Activated CD4-positive, alpha-beta memory T cell treated with anti-CD3 and anti-CD28 coated beads for 36 hours (primary cell): ENCODE data around the gene B3GNT5. TPM values are rescaled to one million over a fixed set of nuclear protein-coding genes. Genes with fewer than 3 reads are reported as not detected.
"Not testable (repeated sequence)": the region's sequence is repeated elsewhere in the genome, so short reads cannot be mapped to it uniquely, and the experiment has no call there.

Experiments used
- CTCF ChIA-PET: fragments of 350-600 bp; sonication (Branson Sonifier 250); formaldehyde crosslinking; loops from one replicate; lab custom pipeline; 2021; ENCODE audit warnings: antibody characterized with exemption, inconsistent platforms; lab: Charles Lee
- POLR2A ChIA-PET: fragments of 350-600 bp; sonication (Branson Sonifier 250); formaldehyde crosslinking; loops from one replicate; lab custom pipeline; 2021; ENCODE audit warnings: antibody characterized with exemption; lab: Charles Lee
- DNase-seq: peaks from one replicate; pipeline ENCODE4 v3.0.0-alpha.2; 2020
- H3K27ac Mint-ChIP-seq: one replicate; pipeline ENCODE4 v1.8.0; 2021; ENCODE audit warnings: mixed read lengths
- H3K27me3 Mint-ChIP-seq: one replicate; pipeline ENCODE4 v1.8.0; 2021; ENCODE audit warnings: mixed read lengths
- H3K36me3 Mint-ChIP-seq: one replicate; pipeline ENCODE4 v1.8.0; 2021; ENCODE audit warnings: mixed read lengths
- H3K4me1 Mint-ChIP-seq: one replicate; pipeline ENCODE4 v1.8.0; 2021; ENCODE audit warnings: low read depth, mixed read lengths
- H3K4me3 Mint-ChIP-seq: one replicate; pipeline ENCODE4 v1.8.0; 2021; ENCODE audit warnings: mild to moderate bottlenecking, mixed read lengths
- H3K9me3 Mint-ChIP-seq: one replicate; pipeline ENCODE4 v1.8.0; 2021; ENCODE audit warnings: mixed read lengths
- intact Hi-C: fragments of 100-400 bp; cut with micrococcal nuclease; formaldehyde crosslinking; loops from one replicate; pipeline ENCODE4 v1.15.1; 2023
- total RNA-seq, 2 experiments: library from RNA; stranded (reverse); gene quantifications; one replicate each; pipeline ENCODE4 v1.2.3, GENCODE V29; 2021

B3GNT5 gene
- total RNA-seq, 2 experiments from 2014 or later: 12.7 to 12.9 TPM

DNA sequence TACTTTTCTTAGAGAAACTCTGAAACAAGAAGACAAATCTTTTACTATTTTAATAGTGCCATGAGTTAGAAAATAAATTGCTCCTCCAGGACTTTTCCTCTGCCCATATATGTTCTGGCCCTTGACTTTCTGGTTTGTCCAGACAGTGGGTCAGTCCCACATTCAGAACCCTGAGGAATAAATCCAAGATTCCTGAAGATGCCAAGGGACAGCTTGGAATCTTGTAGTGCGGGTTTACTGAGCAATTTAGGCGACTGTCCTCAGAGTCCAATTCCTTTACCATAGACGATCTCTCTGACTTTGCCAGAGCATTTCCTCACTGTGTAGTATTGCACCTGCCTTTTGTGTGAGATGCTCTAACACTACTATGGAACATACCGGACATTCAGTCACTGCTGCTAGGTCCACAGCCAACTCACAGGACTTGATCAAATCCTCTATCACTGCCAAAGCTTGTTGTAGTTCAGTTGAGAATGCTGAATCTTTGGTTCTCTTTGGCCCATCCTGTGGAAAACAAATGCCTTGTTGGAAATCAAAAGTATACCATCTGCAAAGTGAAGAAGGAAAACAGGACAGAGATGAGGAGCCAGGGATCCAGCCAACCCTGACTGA lies 37.4 kb upstream of the B3GNT5 start:
- no peaks in the 10 kb centered on the region for H3K27me3 Mint-ChIP-seq
- no peak overlapping the region for H3K4me3 Mint-ChIP-seq
- H3K36me3 Mint-ChIP-seq: peaks cover 10% of the 10 kb centered on the region
- H3K4me1 Mint-ChIP-seq: peaks cover 17% of the 10 kb centered on the region
- peaks cover 8% of the 10 kb centered on the region for H3K9me3 Mint-ChIP-seq
- DNase-seq: no peak
- no peak overlapping the region for H3K27ac Mint-ChIP-seq
- ChIA-PET POLR2A (no interaction called here), CTCF (interaction anchor here (0.8 kb wide), 1 partner anchor 38 kb away, joined by 3 read pairs; the partner anchor contains the start of gene B3GNT5)
- intact Hi-C loops: no loop called here

DNA sequence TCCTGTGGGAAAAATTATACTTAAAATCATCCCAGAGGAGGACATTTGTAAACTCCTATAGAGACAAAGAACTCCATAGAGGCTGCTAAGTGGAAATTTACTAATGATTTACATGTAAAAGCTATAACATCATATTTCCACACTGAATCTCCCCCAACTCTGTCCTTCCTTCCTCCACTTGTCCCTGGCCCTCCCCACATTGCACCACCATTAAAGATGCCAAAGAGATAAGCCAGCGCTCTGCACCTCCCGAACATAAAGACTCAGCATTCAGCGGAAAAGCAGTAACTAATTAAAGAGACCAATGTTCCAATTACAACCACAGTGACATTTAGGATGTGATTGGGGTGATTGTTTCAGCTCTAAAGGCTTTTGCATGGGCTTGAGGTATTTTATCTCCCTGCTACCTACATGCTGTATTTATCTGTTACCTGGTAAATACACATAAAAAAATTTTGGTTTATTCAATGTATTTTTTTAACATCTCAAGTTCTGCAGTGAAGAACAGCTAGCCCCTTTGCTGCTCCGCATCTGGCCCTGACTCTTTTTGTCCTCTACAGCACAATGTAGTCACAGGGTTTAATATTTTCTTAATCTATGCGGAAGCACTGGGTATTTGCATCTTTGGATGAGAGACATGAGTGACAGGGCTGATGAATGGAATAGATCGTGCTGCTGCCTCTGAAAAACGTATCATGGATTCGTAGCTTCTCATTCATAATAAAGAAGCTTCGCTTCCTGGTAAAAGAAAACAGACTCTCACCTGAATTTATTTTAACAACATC lies 35.3 kb upstream of the B3GNT5 start:
- Mint-ChIP-seq H3K9me3 (no peaks in the 10 kb centered on the region), H3K27ac (no peak overlapping the region), H3K4me3 (no peak overlapping the region), H3K27me3 (no peaks in the 10 kb centered on the region), H3K36me3 (no peaks in the 10 kb centered on the region), H3K4me1 (peaks cover 5% of the 10 kb centered on the region)
- DNase-seq: no peak
- intact Hi-C loops: no loop called here
- ChIA-PET CTCF (interaction anchor here (1.2 kb wide), 1 partner anchor 165 kb away, joined by 5 read pairs; no protein-coding TSS in a partner anchor), POLR2A (no interaction called here)

DNA sequence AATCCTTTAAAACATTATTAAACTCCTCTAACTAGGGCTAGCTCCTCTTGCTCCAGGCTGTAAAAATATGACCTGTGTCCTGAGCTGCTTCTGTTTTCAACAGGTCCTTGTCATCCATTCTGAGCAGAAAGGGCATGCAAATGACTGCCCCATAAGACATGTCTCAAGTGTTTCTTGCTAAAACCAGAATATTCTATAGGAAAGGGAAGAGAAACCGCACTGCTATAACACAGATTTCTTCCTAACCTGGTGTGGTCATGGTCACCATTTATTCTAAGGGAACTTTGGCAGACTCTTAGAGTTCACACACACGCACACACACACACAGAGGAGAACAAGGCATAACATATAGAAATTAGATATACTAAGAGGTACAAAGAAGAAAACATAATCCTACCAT lies 34.2 kb upstream of the B3GNT5 start:
- Mint-ChIP-seq H3K4me3 (no peak overlapping the region), H3K36me3 (no peaks in the 10 kb centered on the region), H3K4me1 (peaks cover 6% of the 10 kb centered on the region), H3K9me3 (no peaks in the 10 kb centered on the region), H3K27me3 (no peaks in the 10 kb centered on the region), H3K27ac (no peak overlapping the region)
- ChIA-PET CTCF (no interaction called here), POLR2A (no interaction called here)
- intact Hi-C loops: no loop called here
- no peak for DNase-seq

DNA sequence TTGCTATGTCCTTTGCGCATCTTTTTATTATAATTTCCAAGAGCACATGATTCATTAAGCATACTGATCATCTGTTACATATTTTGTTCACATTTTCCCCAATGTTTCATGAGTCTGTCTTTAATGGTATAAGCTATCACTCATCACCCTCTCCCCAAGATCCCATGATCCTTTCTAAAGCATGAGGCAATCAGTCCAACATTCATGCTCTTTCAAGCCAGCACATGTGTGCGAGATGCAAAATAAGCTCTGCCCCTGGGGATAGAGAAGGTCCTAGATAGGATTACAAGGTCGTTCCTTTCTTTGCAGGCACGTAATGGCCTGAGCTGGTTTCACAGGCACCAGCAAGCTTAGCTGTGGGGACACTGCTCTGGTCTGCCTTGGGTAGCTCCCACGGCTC lies 32.2 kb upstream of the B3GNT5 start:
- ChIA-PET POLR2A (no interaction called here), CTCF (no interaction called here)
- Mint-ChIP-seq H3K9me3 (no peaks in the 10 kb centered on the region), H3K4me1 (peaks cover 20% of the 10 kb centered on the region), H3K27ac (no peak overlapping the region), H3K36me3 (no peaks in the 10 kb centered on the region), H3K4me3 (no peak overlapping the region), H3K27me3 (no peaks in the 10 kb centered on the region)
- no peak for DNase-seq
- intact Hi-C loops: no loop called here

DNA sequence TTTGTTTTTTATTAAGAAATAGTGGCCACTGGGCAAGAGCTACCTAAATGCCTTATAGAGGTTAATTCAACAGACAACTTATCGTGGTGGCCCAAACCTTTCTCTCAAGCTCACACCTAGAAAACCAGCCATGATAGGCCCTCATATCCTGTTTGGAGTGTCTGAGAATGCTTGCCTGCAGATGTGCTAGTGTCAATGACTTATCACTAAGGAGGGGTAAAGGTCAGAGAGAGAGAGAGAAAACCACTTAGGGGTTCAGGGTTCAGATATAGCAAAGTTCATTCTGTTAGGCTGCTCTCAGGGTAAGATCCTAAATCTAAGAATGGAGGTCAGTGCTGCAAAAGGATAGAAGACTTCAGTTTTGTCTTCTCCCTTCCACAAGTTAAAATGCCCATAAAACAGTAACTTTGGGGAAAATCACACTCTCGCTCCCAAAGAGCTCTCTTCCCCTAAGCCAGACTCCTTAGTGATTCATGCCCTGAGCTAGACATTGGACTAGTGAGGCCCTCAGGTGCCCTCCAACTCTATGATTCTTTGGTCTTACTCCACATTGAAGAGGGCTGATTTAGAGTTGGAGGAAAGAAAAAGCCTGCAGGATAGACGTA lies 30.3 kb upstream of the B3GNT5 start:
- ChIA-PET CTCF (interaction anchor here (1.1 kb wide), 1 partner anchor 62 kb away, joined by 3 read pairs; no protein-coding TSS in a partner anchor), POLR2A (no interaction called here)
- intact Hi-C loops: no loop called here
- Mint-ChIP-seq H3K36me3 (no peaks in the 10 kb centered on the region), H3K27me3 (no peaks in the 10 kb centered on the region), H3K27ac (no peak overlapping the region), H3K9me3 (no peaks in the 10 kb centered on the region), H3K4me3 (no peak overlapping the region), H3K4me1 (peaks cover 27% of the 10 kb centered on the region)
- DNase-seq: no peak

DNA sequence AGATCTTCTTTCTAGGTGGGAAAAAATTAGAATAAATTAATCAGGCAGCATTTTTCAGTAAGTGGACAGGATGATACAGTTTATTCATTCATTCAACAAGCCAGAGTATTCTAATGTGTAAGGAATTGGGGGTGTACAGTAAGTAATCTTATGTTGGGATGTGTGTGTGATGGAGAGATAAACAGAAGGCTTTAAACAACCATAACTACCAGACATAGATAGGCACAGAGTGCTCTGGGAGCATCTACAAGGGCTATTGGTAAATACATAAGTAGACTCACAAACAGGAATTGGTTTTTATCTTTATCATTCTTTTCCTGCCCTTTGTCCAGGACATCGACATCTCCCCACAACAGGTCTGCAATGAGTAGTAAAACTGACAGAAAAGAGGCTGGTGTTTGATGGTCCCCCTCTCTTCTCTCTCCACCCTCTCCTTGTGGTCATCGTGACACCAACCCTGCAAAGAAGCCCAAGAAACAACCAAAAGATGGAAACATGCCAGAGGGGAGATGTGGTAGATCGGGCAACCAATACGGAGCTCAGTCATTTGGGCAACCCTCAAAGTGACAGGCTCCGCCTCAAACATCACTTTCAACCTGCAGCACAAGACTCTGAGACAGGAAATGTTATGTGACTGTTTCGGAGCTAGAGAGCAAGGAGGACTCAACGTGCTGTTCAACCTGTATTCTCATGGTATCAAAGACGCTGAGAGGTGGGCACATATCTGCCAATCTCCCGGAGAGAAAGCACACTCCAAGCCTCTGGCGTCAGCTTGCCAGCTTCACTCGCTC lies 28.7 kb upstream of the B3GNT5 start:
- Mint-ChIP-seq H3K27me3 (no peaks in the 10 kb centered on the region), H3K36me3 (no peaks in the 10 kb centered on the region), H3K4me3 (peak overlapping the region; percentile 16), H3K4me1 (peaks cover 23% of the 10 kb centered on the region), H3K9me3 (no peaks in the 10 kb centered on the region), H3K27ac (no peak overlapping the region)
- peak; percentile 66 for DNase-seq
- intact Hi-C loops: loop anchor here (1.0 to 2.0 kb wide), 2 partner anchors 13 to 62 kb away; no protein-coding TSS in a partner anchor
- POLR2A ChIA-PET: interaction anchor here (1.0 kb wide), 1 partner anchor 61 kb away, joined by 4 read pairs; no protein-coding TSS in a partner anchor
- CTCF ChIA-PET: interaction anchor here (0.6 to 1.6 kb wide), 3 partner anchors 83 to 158 kb away, joined by 4 to 5 read pairs (median 4); no protein-coding TSS in a partner anchor

DNA sequence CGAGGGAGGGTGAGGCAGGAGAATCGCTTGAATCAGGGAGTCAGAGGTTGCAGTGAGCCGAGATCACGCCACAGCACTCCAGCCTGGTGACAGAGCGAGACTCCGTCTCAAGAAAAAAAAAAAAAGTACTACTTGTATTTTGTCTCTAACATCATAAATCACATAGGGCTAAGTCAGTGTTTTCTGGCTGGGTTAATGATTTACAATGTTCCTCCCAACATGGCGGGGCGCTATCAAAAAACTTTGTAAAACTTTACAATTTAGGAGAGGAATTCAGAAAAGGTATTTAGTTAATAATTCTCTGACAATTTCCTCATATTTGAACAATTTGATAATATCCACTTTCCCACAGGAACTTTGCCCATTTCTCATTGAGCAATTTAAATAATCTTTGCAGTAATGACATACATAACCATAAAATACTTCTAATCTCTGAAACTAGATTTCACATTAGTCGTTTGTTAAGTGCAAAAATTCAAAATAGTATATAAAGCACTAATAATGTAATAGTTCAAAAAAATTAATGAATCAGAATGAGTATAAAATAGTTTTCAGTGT lies 26.6 kb upstream of the B3GNT5 start:
- Mint-ChIP-seq H3K4me3 (no peak overlapping the region), H3K4me1 (peaks cover 23% of the 10 kb centered on the region), H3K27ac (no peak overlapping the region), H3K9me3 (no peaks in the 10 kb centered on the region), H3K27me3 (no peaks in the 10 kb centered on the region), H3K36me3 (no peaks in the 10 kb centered on the region)
- ChIA-PET POLR2A (no interaction called here), CTCF (no interaction called here)
- intact Hi-C loops: no loop called here
- DNase-seq: no peak

DNA sequence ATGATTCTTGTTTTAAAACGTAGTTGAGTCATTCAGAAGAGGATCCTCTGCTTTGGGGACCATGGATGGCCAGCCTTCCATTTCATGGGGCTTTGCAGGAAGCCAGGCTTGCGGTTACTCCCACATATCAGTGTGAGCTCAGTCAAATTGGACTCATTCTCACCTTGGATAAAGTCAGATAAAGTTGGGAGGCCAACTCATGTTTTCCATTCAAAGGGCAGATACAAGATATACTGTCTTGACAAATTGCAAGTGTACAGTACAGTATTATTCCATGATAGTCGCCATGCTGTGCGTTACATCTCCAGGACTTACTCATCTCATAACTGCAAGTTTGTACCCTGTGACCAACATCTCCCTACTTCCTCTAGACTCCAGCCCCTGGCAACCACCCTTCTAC lies 25.5 kb upstream of the B3GNT5 start:
- peaks cover 23% of the 10 kb centered on the region for H3K4me1 Mint-ChIP-seq
- no peak overlapping the region for H3K27ac Mint-ChIP-seq
- intact Hi-C loops: no loop called here
- no peaks in the 10 kb centered on the region for H3K27me3 Mint-ChIP-seq
- ChIA-PET POLR2A (no interaction called here), CTCF (interaction anchor here (1.0 kb wide), 1 partner anchor 19 kb away, joined by 3 read pairs; no protein-coding TSS in a partner anchor)
- H3K9me3 Mint-ChIP-seq: no peaks in the 10 kb centered on the region
- H3K4me3 Mint-ChIP-seq: no peak overlapping the region
- H3K36me3 Mint-ChIP-seq: no peaks in the 10 kb centered on the region
- DNase-seq: peak; percentile 28

DNA sequence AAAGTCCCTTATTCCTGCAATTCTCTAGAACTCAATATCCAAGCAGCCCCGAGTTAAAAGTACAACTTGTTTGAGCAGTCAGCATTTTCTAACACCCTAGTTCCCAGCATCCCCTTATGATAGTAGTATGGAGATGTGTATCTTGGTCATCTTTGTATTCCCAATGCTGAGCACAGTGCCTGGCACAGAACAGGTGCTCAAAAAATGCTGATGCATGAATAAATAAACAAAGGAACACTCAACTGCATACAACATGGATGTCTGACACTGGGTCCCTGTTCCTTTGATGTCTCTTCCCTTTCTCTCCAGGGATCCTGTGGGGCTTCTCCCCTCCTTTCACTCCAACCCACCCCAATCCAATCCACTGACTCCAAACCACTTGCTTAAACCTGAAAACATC lies 23.9 kb upstream of the B3GNT5 start:
- Mint-ChIP-seq H3K36me3 (no peaks in the 10 kb centered on the region), H3K27ac (no peak overlapping the region), H3K27me3 (no peaks in the 10 kb centered on the region), H3K4me3 (no peak overlapping the region), H3K4me1 (peaks cover 18% of the 10 kb centered on the region), H3K9me3 (no peaks in the 10 kb centered on the region)
- intact Hi-C loops: no loop called here
- POLR2A ChIA-PET: no interaction called here
- no peak for DNase-seq
- CTCF ChIA-PET: no interaction called here

DNA sequence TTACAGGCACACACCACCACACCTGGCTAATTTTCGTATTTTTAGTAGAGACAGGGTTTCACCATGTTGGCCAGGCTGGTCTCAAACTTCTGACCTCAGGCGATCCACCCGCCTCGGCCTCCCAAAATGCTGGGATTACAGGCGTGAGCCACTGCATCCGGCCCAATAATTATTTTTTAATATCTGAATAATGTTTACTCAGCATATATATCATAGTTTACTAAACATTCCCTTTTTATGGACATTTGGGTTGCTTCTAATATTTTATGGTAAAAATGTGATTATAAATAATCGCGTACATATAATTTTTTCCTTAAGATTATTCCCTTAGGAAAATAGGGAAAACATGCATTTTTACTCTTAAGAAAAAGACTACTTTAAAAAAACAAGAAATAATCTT lies 22.8 kb upstream of the B3GNT5 start:
- H3K9me3 Mint-ChIP-seq, POLR2A ChIA-PET, H3K4me1 Mint-ChIP-seq, CTCF ChIA-PET, H3K4me3 Mint-ChIP-seq, H3K27ac Mint-ChIP-seq, H3K36me3 Mint-ChIP-seq, DNase-seq, H3K27me3 Mint-ChIP-seq, intact Hi-C loops: not testable (repeated sequence)

DNA sequence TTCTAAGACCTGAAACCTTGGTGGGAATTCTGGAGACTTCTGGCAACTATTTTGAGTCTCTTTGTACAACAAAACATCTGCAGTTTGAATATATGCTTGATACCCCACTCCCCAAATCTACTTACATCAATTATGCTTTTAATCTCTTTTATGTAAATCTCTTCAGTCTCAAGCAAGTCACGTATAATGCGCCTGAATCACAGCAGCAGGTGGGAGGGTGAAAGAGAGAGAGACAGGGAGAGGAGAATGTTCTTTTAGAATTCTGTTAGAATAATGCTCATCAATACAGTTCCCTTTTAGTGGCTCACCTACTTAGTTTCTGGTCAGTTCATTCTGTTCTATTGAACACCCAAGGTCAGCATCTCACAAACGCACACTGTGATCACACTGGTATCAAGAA lies 22.2 kb upstream of the B3GNT5 start:
- Mint-ChIP-seq H3K27me3 (no peaks in the 10 kb centered on the region), H3K36me3 (no peaks in the 10 kb centered on the region), H3K27ac (no peak overlapping the region), H3K4me3 (no peak overlapping the region), H3K4me1 (peaks cover 8% of the 10 kb centered on the region), H3K9me3 (no peaks in the 10 kb centered on the region)
- intact Hi-C loops: no loop called here
- ChIA-PET POLR2A (no interaction called here), CTCF (no interaction called here)
- DNase-seq: no peak
